ENCODE results near the gene DOCK9. TPM values are rescaled to one million over a fixed set of nuclear protein-coding genes. Genes with fewer than 3 reads are reported as not detected.

The DOCK9 gene
- total RNA-seq, 4 donors from 2014 or later: 127 to 191 (median 154) TPM

- Histone ChIP-seq H3K4me3 (no peak overlapping the region), H3K36me3 (peaks cover 0 to 71% (median 44%) of the 10 kb centered on the region in 4 donors), H3K27me3 (no peaks in the 10 kb centered on the region), H3K27ac (replicated peaks in 1 of 4) (no peak overlapping the region), H3K4me1 (peaks cover 11 to 24% (median 13%) of the 10 kb centered on the region in 4 donors), H3K9me3 (no peaks in the 10 kb centered on the region)
- no peak for DNase-seq (ENCODE audit: extremely low spot score)
- intact Hi-C loops (cut with DNase I): no loop called here
- TF ChIP-seq EP300 (IDR thresholded peaks at IDR 0.05) (no peak), POLR2A (IDR thresholded peaks at IDR 0.05; ENCODE audit: low read depth) (no peak), POLR2AphosphoS5 (IDR thresholded peaks at IDR 0.05) (no peak), CTCF (IDR thresholded peaks at IDR 0.05) (no peak)
- WGBS: 83% methylated on average over 3 of the region's 3 CpGs
Measured at GRCh38 chr13:98892077-98892476, 85.8 kb downstream of the DOCK9 start.

- Histone ChIP-seq H3K4me1 (peaks cover 11 to 20% (median 13%) of the 10 kb centered on the region in 4 donors), H3K27ac (replicated peaks in 1 of 4) (no peak overlapping the region), H3K4me3 (no peak overlapping the region), H3K27me3 (no peaks in the 10 kb centered on the region), H3K36me3 (peaks cover 6 to 71% (median 44%) of the 10 kb centered on the region in 4 donors), H3K9me3 (no peaks in the 10 kb centered on the region)
- intact Hi-C loops (cut with DNase I): no loop called here
- no peak for DNase-seq (ENCODE audit: extremely low spot score)
- TF ChIP-seq EP300 (IDR thresholded peaks at IDR 0.05): no peak
- no peak for TF ChIP-seq POLR2AphosphoS5 (IDR thresholded peaks at IDR 0.05)
- no peak for TF ChIP-seq POLR2A (IDR thresholded peaks at IDR 0.05; ENCODE audit: low read depth)
- TF ChIP-seq CTCF (IDR thresholded peaks at IDR 0.05): no peak
- WGBS: 96% methylated on average over 4 of the region's 5 CpGs
Measured at GRCh38 chr13:98890925-98891324, 86.9 kb downstream of the DOCK9 start.

- DNase-seq (ENCODE audit: extremely low spot score): no peak
- Histone ChIP-seq H3K4me3 (no peak overlapping the region), H3K27ac (replicated peaks in 1 of 4) (no peak overlapping the region), H3K27me3 (no peaks in the 10 kb centered on the region), H3K4me1 (peaks cover 11 to 20% (median 13%) of the 10 kb centered on the region in 4 donors), H3K9me3 (no peaks in the 10 kb centered on the region), H3K36me3 (peaks cover 9 to 71% (median 46%) of the 10 kb centered on the region in 4 donors)
- WGBS: 78% methylated on average over 5 of the region's 8 CpGs
- intact Hi-C loops (cut with DNase I): no loop called here
- peak in 1 of 2 donors; percentile 8 for TF ChIP-seq POLR2AphosphoS5 (IDR thresholded peaks at IDR 0.05)
- TF ChIP-seq POLR2A (IDR thresholded peaks at IDR 0.05; ENCODE audit: low read depth): no peak
Measured at GRCh38 chr13:98890186-98890585, 87.7 kb downstream of the DOCK9 start.

GRCh38 chr13:98889419-98890085 is 88.3 kb downstream of the DOCK9 start:
- 89% methylated on average over 4 of the region's 4 CpGs for whole genome bisulfite sequencing
- H3K4me1 ChIP-seq: peaks cover 11 to 20% (median 13%) of the 10 kb centered on the region in 4 donors
- H3K36me3 ChIP-seq: peaks cover 15 to 78% (median 50%) of the 10 kb centered on the region in 4 donors
- H3K4me3 ChIP-seq: no peak overlapping the region
- H3K9me3 ChIP-seq: no peaks in the 10 kb centered on the region
- intact Hi-C loops (cut with DNase I): no loop called here
- H3K27me3 ChIP-seq: no peaks in the 10 kb centered on the region
- DNase-seq (ENCODE audit: extremely low spot score): no peak
- H3K27ac ChIP-seq (replicated peaks in 1 of 4): no peak overlapping the region
- TF ChIP-seq CTCF (IDR thresholded peaks at IDR 0.05): no peak
- no peak for TF ChIP-seq POLR2AphosphoS5 (IDR thresholded peaks at IDR 0.05)
- TF ChIP-seq EP300 (IDR thresholded peaks at IDR 0.05): no peak
- TF ChIP-seq POLR2A (IDR thresholded peaks at IDR 0.05; ENCODE audit: low read depth): no peak

GRCh38 chr13:98888890-98889279 is 89.0 kb downstream of the DOCK9 start:
- H3K4me1 ChIP-seq: peaks cover 11 to 20% (median 13%) of the 10 kb centered on the region in 4 donors
- intact Hi-C loops (cut with DNase I): no loop called here

More at GRCh38 chr13:98888890-98889279, 89.0 kb downstream of the DOCK9 start:
- TF ChIP-seq CTCF (IDR thresholded peaks at IDR 0.05): no peak
- no peak for TF ChIP-seq POLR2A (IDR thresholded peaks at IDR 0.05; ENCODE audit: low read depth)
- TF ChIP-seq EP300 (IDR thresholded peaks at IDR 0.05): no peak
- TF ChIP-seq POLR2AphosphoS5 (IDR thresholded peaks at IDR 0.05): no peak
- Histone ChIP-seq H3K27me3 (no peaks in the 10 kb centered on the region), H3K9me3 (no peaks in the 10 kb centered on the region), H3K4me3 (no peak overlapping the region), H3K27ac (replicated peaks in 1 of 4) (no peak overlapping the region), H3K36me3 (peaks cover 22 to 82% (median 53%) of the 10 kb centered on the region in 4 donors)
- no peak for DNase-seq (ENCODE audit: extremely low spot score)
- WGBS: 48% methylated on average over 3 of the region's 3 CpGs

Data from esophagus muscularis mucosa (tissue), 4 donors.